Activated CD4-positive, alpha-beta memory T cell treated with anti-CD3 and anti-CD28 coated beads for 36 hours (primary cell): ENCODE results near the gene YIF1B. TPM values are rescaled to one million over a fixed set of nuclear protein-coding genes. Genes with fewer than 3 reads are reported as not detected.
"Not testable (repeated sequence)": the region's sequence is repeated elsewhere in the genome, so short reads cannot be mapped to it uniquely, and the experiment has no call there.

Experiments
- CTCF ChIA-PET: fragments of 350-600 bp; sonication (Branson Sonifier 250); formaldehyde crosslinking; loops from one replicate; lab custom pipeline; 2021; ENCODE audit warnings: antibody characterized with exemption, inconsistent platforms; lab: Charles Lee
- POLR2A ChIA-PET: fragments of 350-600 bp; sonication (Branson Sonifier 250); formaldehyde crosslinking; loops from one replicate; lab custom pipeline; 2021; ENCODE audit warnings: antibody characterized with exemption; lab: Charles Lee
- DNase-seq: peaks from one replicate; pipeline ENCODE4 v3.0.0-alpha.2; 2020
- H3K27ac Mint-ChIP-seq: one replicate; pipeline ENCODE4 v1.8.0; 2021; ENCODE audit warnings: mixed read lengths
- H3K27me3 Mint-ChIP-seq: one replicate; pipeline ENCODE4 v1.8.0; 2021; ENCODE audit warnings: mixed read lengths
- H3K36me3 Mint-ChIP-seq: one replicate; pipeline ENCODE4 v1.8.0; 2021; ENCODE audit warnings: mixed read lengths
- H3K4me1 Mint-ChIP-seq: one replicate; pipeline ENCODE4 v1.8.0; 2021; ENCODE audit warnings: low read depth, mixed read lengths
- H3K4me3 Mint-ChIP-seq: one replicate; pipeline ENCODE4 v1.8.0; 2021; ENCODE audit warnings: mild to moderate bottlenecking, mixed read lengths
- H3K9me3 Mint-ChIP-seq: one replicate; pipeline ENCODE4 v1.8.0; 2021; ENCODE audit warnings: mixed read lengths
- intact Hi-C: fragments of 100-400 bp; cut with micrococcal nuclease; formaldehyde crosslinking; loops from one replicate; pipeline ENCODE4 v1.15.1; 2023
- total RNA-seq, 2 experiments: library from RNA; stranded (reverse); gene quantifications; one replicate each; pipeline ENCODE4 v1.2.3, GENCODE V29; 2021

YIF1B gene
- total RNA-seq, 2 experiments from 2014 or later = 79.7 to 82.3 TPM

- H3K36me3 Mint-ChIP-seq = no peaks in the 10 kb centered on the region
- intact Hi-C loops = no loop called here
- POLR2A ChIA-PET = interaction anchor here (0.7 to 2.5 kb wide), 2 partner anchors 8 to 108 kb away, joined by 3 to 6 read pairs; partner anchors contain the start of gene PSMD8
Observed at GRCh38 chr19:38265921-38266429, 49.8 kb downstream of the YIF1B start.

GRCh38 chr19:38265213-38265861 is 50.4 kb downstream of the YIF1B start:
- no peak for DNase-seq
- POLR2A ChIA-PET = interaction anchor here (0.7 to 2.5 kb wide), 3 partner anchors 8 to 109 kb away, joined by 3 to 6 read pairs (median 3); partner anchors contain the start of genes KCNK6 and PSMD8
- H3K9me3 Mint-ChIP-seq = no peaks in the 10 kb centered on the region
- CTCF ChIA-PET = interaction anchor here (0.8 to 5.3 kb wide), 7 partner anchors 10 to 138 kb away, joined by 3 to 30 read pairs (median 4); partner anchors contain the start of genes CATSPERG, FAM98C and PPP1R14A
- H3K27ac Mint-ChIP-seq = peak overlapping the region; percentile 46
- H3K4me3 Mint-ChIP-seq = peak overlapping the region; percentile 75
- intact Hi-C loops = no loop called here
- no peaks in the 10 kb centered on the region for H3K36me3 Mint-ChIP-seq
- no peaks in the 10 kb centered on the region for H3K27me3 Mint-ChIP-seq
- H3K4me1 Mint-ChIP-seq = peaks cover 37% of the 10 kb centered on the region

More at GRCh38 chr19:38265921-38266429, 49.8 kb downstream of the YIF1B start:
- peak overlapping the region; percentile 75 for H3K4me3 Mint-ChIP-seq
- H3K27ac Mint-ChIP-seq = peak overlapping the region; percentile 46
- H3K4me1 Mint-ChIP-seq = peaks cover 38% of the 10 kb centered on the region
- DNase-seq = no peak
- CTCF ChIA-PET = interaction anchor here (0.8 to 5.3 kb wide), 6 partner anchors 11 to 70 kb away, joined by 3 to 30 read pairs (median 4); partner anchors contain the start of genes CATSPERG and PPP1R14A
- no peaks in the 10 kb centered on the region for H3K27me3 Mint-ChIP-seq
- H3K9me3 Mint-ChIP-seq = no peaks in the 10 kb centered on the region

GRCh38 chr19:38264486-38265212 is 51.1 kb downstream of the YIF1B start, which contains the start of gene SPINT2:
Gene SPINT2, plus strand, starts transcription at chr19:38264573. Its CDS starts 320 bp downstream, at chr19:38264893.
- Mint-ChIP-seq H3K9me3 (no peaks in the 10 kb centered on the region), H3K4me3 (peak within 1 kb of the TSS; percentile 79), H3K36me3 (no peaks in the 10 kb centered on the region), H3K27ac (peak within 1 kb of the TSS; percentile 96), H3K27me3 (no peaks in the 10 kb centered on the region), H3K4me1 (peaks cover 31% of the 10 kb centered on the region)
- POLR2A ChIA-PET = interaction anchor here (1.5 to 2.5 kb wide), 2 partner anchors 55 to 110 kb away, joined by 3 to 6 read pairs; partner anchors contain the start of genes KCNK6 and PSMD8
- DNase-seq = peak; percentile 59
- CTCF ChIA-PET = interaction anchor here (0.7 to 5.3 kb wide), 8 partner anchors 21 to 138 kb away, joined by 3 to 30 read pairs (median 4); partner anchors contain the start of genes CATSPERG, FAM98C and PSMD8
- intact Hi-C loops = loop anchor here (1.0 to 5.0 kb wide), 3 partner anchors 52 to 123 kb away; partner anchors contain the start of genes CATSPERG, GGN and SPRED3

- DNase-seq = peak; percentile 90
- peak overlapping the region; percentile 79 for H3K4me3 Mint-ChIP-seq
- intact Hi-C loops = loop anchor here (1.0 to 5.0 kb wide), 3 partner anchors 52 to 123 kb away; partner anchors contain the start of genes CATSPERG, GGN and SPRED3
- ChIA-PET POLR2A (interaction anchor here (0.7 to 2.5 kb wide), 3 partner anchors 55 to 110 kb away, joined by 3 to 6 read pairs (median 3); partner anchors contain the start of genes KCNK6 and PSMD8), CTCF (interaction anchor here (0.7 to 5.3 kb wide), 6 partner anchors 20 to 139 kb away, joined by 3 to 30 read pairs (median 4); partner anchors contain the start of genes CATSPERG, FAM98C and PSMD8)
- no peaks in the 10 kb centered on the region for H3K36me3 Mint-ChIP-seq
- no peaks in the 10 kb centered on the region for H3K9me3 Mint-ChIP-seq
- H3K4me1 Mint-ChIP-seq = peaks cover 33% of the 10 kb centered on the region
- H3K27me3 Mint-ChIP-seq = peaks cover 3% of the 10 kb centered on the region
- peak overlapping the region; percentile 96 for H3K27ac Mint-ChIP-seq
Observed at GRCh38 chr19:38263689-38264485, 51.9 kb downstream of the YIF1B start.

GRCh38 chr19:38262585-38263268 is 53.0 kb downstream of the YIF1B start:
- CTCF ChIA-PET = no interaction called here
- POLR2A ChIA-PET = interaction anchor here (0.6 kb wide), 1 partner anchor 55 kb away, joined by 3 read pairs; no protein-coding TSS in a partner anchor
- peaks cover 5% of the 10 kb centered on the region for H3K27me3 Mint-ChIP-seq
- peak overlapping the region; percentile 43 for H3K4me3 Mint-ChIP-seq
- H3K27ac Mint-ChIP-seq = peak overlapping the region; percentile 96
- peaks cover 33% of the 10 kb centered on the region for H3K4me1 Mint-ChIP-seq
- DNase-seq = no peak
- H3K9me3 Mint-ChIP-seq = no peaks in the 10 kb centered on the region
- intact Hi-C loops = loop anchor here (5.0 kb wide), 1 partner anchor 125 kb away; the partner anchor contains the start of genes GGN and SPRED3
- H3K36me3 Mint-ChIP-seq = no peaks in the 10 kb centered on the region

- CTCF ChIA-PET, H3K36me3 Mint-ChIP-seq, DNase-seq, H3K27ac Mint-ChIP-seq, H3K9me3 Mint-ChIP-seq, H3K27me3 Mint-ChIP-seq, H3K4me3 Mint-ChIP-seq, POLR2A ChIA-PET: not testable (repeated sequence)
- intact Hi-C loops = loop anchor here (5.0 kb wide), 1 partner anchor 125 kb away; the partner anchor contains the start of genes GGN and SPRED3
- H3K4me1 Mint-ChIP-seq = peaks cover 27% of the 10 kb centered on the region
Observed at GRCh38 chr19:38261942-38262341, 53.8 kb downstream of the YIF1B start.

GRCh38 chr19:38255383-38256014 is 60.2 kb downstream of the YIF1B start:
- Mint-ChIP-seq H3K27me3 (peaks cover 27% of the 10 kb centered on the region), H3K4me3 (no peak overlapping the region), H3K27ac (no peak overlapping the region), H3K36me3 (no peaks in the 10 kb centered on the region), H3K4me1 (peaks cover 2% of the 10 kb centered on the region), H3K9me3 (no peaks in the 10 kb centered on the region)
- ChIA-PET POLR2A (no interaction called here), CTCF (interaction anchor here (0.6 to 1.8 kb wide), 7 partner anchors 10 to 353 kb away, joined by 3 to 12 read pairs (median 3); no protein-coding TSS in a partner anchor)
- intact Hi-C loops = no loop called here
- no peak for DNase-seq

- ChIA-PET CTCF (no interaction called here), POLR2A (no interaction called here)
Observed at GRCh38 chr19:38253788-38254187, 62.0 kb downstream of the YIF1B start.

More at GRCh38 chr19:38253788-38254187, 62.0 kb downstream of the YIF1B start:
- H3K4me1 Mint-ChIP-seq = no peaks in the 10 kb centered on the region
- no peak overlapping the region for H3K4me3 Mint-ChIP-seq
- H3K27ac Mint-ChIP-seq = no peak overlapping the region
- no peaks in the 10 kb centered on the region for H3K9me3 Mint-ChIP-seq
- H3K36me3 Mint-ChIP-seq = no peaks in the 10 kb centered on the region
- intact Hi-C loops = no loop called here
- no peak for DNase-seq
- peaks cover 25% of the 10 kb centered on the region for H3K27me3 Mint-ChIP-seq
